Measurements from ENCODE around the gene SENP2.

- TF ChIP-seq POLR2A (IDR thresholded peaks at IDR 0.05) (no peak), CTCF (IDR thresholded peaks at IDR 0.05) (no peak)
Measured at GRCh38 chr3:185558395-185558794, 27.7 kb upstream of the SENP2 start.

All from uterus (tissue), 2 donors.